Stimulated activated naive CD8-positive, alpha-beta T cell treated with anti-CD3 and anti-CD28 coated beads, Interleukin-15, Interleukin-2, amounts not matched to agents 100 U/mL and 50 U/mL, for 24 hours (primary cell): ENCODE measurements around the gene ADAT3.

ENCODE experiments used
- ATAC-seq: fragments of 150-1000 bp; cut with Tn5 transposase; one replicate; pipeline ENCODE4 v1.10.0; 2021
- DNase-seq: peaks from one replicate; pipeline ENCODE4 v3.0.0; 2021

ADAT3 gene

DNA sequence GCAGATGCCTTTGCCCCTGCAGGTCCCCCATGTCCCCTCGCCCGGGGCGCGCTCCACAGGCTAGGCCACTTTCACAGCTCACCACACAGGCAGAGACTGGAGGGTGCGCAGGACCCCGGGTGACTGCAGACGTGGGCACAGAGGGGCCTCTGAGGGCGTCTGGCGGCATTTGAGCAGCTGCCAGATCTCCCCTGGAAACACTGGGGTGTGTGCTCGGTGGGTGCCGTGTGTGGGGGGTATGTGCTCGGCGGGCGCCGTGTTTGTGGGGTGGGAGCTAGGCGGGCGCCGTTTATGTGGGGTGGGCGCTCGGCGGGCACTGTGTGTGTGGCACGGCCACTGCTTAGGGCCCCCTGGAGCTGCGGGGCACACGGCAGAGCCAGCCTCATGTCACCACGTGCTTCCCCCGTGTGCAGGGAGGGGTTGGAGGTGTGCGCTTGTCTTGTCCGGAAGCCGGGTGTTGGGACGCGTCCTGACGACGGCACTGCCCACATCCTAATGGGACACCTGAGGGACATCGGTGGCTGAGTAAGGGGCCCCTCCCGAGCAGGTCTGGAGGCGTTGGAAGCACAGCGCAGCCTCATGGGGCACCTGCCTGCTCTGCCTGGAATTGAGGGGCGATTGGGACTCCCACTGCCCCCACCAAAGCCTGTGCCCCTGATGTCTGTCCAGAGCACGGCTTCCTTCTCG, 52.5 kb downstream of the ADAT3 start:
- ATAC-seq (no peak), DNase-seq (no peak)

DNA sequence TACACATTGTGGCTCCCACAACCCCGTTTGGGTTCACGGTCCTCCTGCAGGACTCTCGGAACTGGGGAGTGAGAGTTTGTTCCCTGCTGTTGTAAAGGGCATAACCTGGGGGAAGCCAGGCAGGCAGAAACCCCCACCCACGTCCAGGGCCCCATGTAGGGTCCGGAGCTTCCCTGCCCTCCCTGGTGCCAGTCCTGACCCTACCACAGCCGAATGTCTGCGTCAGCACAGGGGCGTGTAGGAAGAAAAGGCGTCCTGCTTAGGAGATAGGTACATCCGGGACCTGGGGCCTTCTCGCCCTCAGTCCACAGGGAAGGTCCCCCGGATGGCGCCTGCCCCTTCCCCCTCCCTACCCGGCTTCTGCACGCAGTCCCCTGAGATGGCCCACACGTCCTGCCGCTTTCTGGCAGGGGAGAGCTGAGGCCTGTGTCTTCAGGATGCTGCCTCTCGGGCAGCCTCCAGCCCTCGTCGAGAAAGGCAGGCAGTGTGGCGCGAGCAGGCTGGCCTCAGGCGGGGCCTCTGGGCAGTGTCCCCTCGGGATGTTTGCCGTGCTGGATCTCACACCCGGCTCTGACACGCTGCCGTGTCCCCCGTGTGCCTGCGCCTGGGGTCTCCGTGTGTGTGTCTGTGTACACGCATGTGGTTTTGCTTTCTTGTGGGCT, 54.9 kb downstream of the ADAT3 start:
- no peak for DNase-seq
- ATAC-seq: no peak

DNA sequence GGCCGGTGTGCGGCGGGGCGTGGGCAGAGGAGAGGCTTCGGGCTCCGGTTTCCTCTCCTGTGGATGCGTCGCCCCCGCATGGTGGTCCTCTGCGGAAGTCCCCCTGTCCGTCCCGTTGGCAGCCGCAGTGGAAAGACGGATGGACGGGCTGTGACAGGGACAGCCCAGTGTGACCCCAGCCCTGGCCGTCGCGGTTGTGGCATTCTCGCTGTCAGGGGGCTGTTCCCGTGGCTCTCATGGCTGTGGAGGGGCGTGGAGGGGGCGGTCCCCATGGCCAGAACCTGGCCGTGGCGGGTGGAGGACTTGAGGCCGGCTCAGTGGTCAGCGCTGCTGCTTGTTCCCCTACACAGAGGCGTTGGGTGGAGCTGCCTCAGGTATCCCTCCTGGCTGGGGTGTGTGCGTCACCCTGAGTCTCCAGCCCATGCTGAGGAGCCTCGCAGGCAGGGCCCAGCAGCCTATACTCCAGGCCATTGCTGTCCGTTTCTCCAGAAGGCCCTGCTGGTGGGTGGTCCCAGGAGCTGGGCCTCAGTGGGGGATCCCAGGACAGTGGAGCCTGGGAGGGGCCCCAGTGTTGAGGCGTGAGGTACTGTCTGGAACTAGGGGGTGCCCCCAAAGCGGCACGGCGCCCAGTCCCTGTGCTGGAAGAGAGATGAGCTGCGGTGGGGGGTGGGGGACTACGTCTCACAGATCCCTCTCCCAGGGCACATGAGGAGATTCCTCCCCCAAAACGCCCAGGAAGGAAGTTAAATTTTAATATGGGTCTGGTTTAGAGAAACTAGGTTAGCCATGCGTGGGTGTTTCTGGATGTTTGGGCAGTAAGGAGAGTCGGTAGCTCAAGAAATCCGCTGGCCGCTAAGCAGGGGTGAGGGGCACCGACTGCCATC, 56.0 kb downstream of the ADAT3 start:
- DNase-seq (no peak), ATAC-seq (no peak)

DNA sequence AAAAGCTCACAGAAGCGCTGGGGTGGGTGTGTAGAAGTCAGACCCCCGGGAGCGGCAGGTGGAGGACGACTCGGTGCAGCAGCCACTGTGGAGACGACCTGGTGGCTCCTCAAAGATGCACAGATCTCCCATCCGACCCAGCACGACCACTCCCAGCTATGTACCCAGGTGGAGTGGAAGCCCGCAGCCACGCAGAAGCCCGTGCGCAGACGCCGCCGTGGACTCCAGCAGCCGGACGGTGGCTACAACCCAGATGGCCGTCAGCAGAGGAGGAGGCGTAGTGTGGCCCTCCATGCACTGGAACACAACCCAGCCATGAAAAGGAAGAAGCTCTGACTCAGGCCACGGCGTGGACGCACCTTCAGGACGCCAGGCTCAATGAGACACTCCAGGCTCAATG, 57.5 kb downstream of the ADAT3 start:
- DNase-seq (no peak), ATAC-seq (no peak)
